Neuronal stem cell (in vitro differentiated cells): ENCODE measurements around the gene WWC2.

Experiments
- DNase-seq: peaks from one replicate; pipeline ENCODE4 v3.0.0-alpha.2; 2013; ENCODE audit warnings: low spot score
- H2AFZ ChIP-seq: one replicate; pipeline ENCODE4 v1.6.1; 2013; ENCODE audit warnings: mild to moderate bottlenecking, low read length, inconsistent platforms
- H2AK5ac ChIP-seq: 2 replicates; pipeline ENCODE4 v1.6.1; 2013; ENCODE audit warnings: low read depth, mild to moderate bottlenecking, inconsistent platforms, low read length, moderate library complexity, mixed read lengths
- H2BK120ac ChIP-seq: 2 replicates; pipeline ENCODE4 v1.6.1; 2013; ENCODE audit warnings: low read depth, mild to moderate bottlenecking, inconsistent platforms, low read length, moderate library complexity, mixed read lengths
- H2BK12ac ChIP-seq: one replicate; pipeline ENCODE4 v1.6.1; 2013; ENCODE audit warnings: low read length, inconsistent platforms
- H2BK15ac ChIP-seq: 2 replicates; pipeline ENCODE4 v1.6.1; 2013; ENCODE audit warnings: mild to moderate bottlenecking, low read length, inconsistent platforms, mixed read lengths
- H2BK5ac ChIP-seq: one replicate; pipeline ENCODE4 v1.6.1; 2013; ENCODE audit warnings: inconsistent platforms, mild to moderate bottlenecking, low read length, moderate library complexity
- H3K14ac ChIP-seq: one replicate; pipeline ENCODE4 v1.6.1; 2013; ENCODE audit warnings: low read length, inconsistent platforms
- H3K18ac ChIP-seq: 2 replicates; pipeline ENCODE4 v1.6.1; 2013; ENCODE audit warnings: low read length, inconsistent platforms
- H3K23ac ChIP-seq: 2 replicates; pipeline ENCODE4 v1.6.1; 2013; ENCODE audit warnings: low read depth, mild to moderate bottlenecking, mixed read lengths, low read length, inconsistent platforms; ENCODE audit not compliant: poor library complexity
- H3K27ac ChIP-seq: replicated peaks from 3 replicates; pipeline ENCODE4 v1.5.1; 2013; ENCODE audit warnings: low read length, inconsistent platforms
- H3K27me3 ChIP-seq, 3 experiments: 2 replicates each; pipeline ENCODE4 v1.6.1; 2013; ENCODE audit warnings: low read length in 3 of 3, mild to moderate bottlenecking in 2 of 3, inconsistent platforms in 1 of 3, low read depth in 1 of 3, mixed read lengths in 1 of 3, moderate library complexity in 1 of 3; ENCODE audit not compliant: control insufficient read depth in 3 of 3, insufficient read depth in 3 of 3
- H3K36me3 ChIP-seq, 2 donors: replicated peaks in 1 of 2; 2 replicates each; pipeline ENCODE4 v1.6.1; 2013; ENCODE audit warnings: low read length in 2 of 2; ENCODE audit not compliant: control insufficient read depth in 2 of 2, insufficient read depth in 2 of 2
- H3K4ac ChIP-seq: 2 replicates; pipeline ENCODE4 v1.6.1; 2013; ENCODE audit warnings: inconsistent platforms, mild to moderate bottlenecking, low read length, moderate library complexity
- H3K4me1 ChIP-seq, 2 donors: 1 replicate in 1 of 2; 2 replicates in 1 of 2; pipeline ENCODE4 v1.6.1; 2013; ENCODE audit warnings: low read length in 2 of 2, low read depth in 1 of 2; ENCODE audit not compliant: control insufficient read depth in 2 of 2, insufficient read depth in 1 of 2
- H3K4me2 ChIP-seq: one replicate; pipeline ENCODE4 v1.6.1; 2013; ENCODE audit warnings: mild to moderate bottlenecking, low read length, inconsistent platforms; ENCODE audit not compliant: insufficient read depth, poor library complexity, severe bottlenecking
- H3K4me3 ChIP-seq, 2 donors: 2 replicates each; pipeline ENCODE4 v1.5.1; 2013; ENCODE audit warnings: low read length in 2 of 2, mild to moderate bottlenecking in 2 of 2, inconsistent platforms in 1 of 2, moderate library complexity in 1 of 2
- H3K79me1 ChIP-seq: one replicate; pipeline ENCODE4 v1.6.1; 2013; ENCODE audit warnings: low read depth, mild to moderate bottlenecking, inconsistent platforms, low read length, moderate library complexity
- H3K9ac ChIP-seq: one replicate; pipeline ENCODE4 v1.6.1; 2013; ENCODE audit warnings: mild to moderate bottlenecking, low read depth, low read length, inconsistent platforms; ENCODE audit not compliant: poor library complexity
- H3K9me3 ChIP-seq, 2 donors: replicated peaks in 1 of 2; 2 replicates each; pipeline versions ENCODE3 to v1.6.1; 2013; ENCODE audit warnings: low read length in 2 of 2, mild to moderate bottlenecking in 2 of 2, inconsistent platforms in 1 of 2, low read depth in 1 of 2, mixed read lengths in 1 of 2, moderate library complexity in 1 of 2; ENCODE audit not compliant: control insufficient read depth in 2 of 2, insufficient read depth in 1 of 2
- H4K8ac ChIP-seq: one replicate; pipeline ENCODE4 v1.6.1; 2013; ENCODE audit warnings: low read depth, mild to moderate bottlenecking, inconsistent platforms, low read length, moderate library complexity
- H4K91ac ChIP-seq: one replicate; pipeline ENCODE4 v1.6.1; 2013; ENCODE audit warnings: low read length, low read depth, mild to moderate bottlenecking, inconsistent platforms; ENCODE audit not compliant: poor library complexity
- WGBS, 2 donors: extraction: QIAGEN DNeasy Blood & Tissue Kit; methylation state at CpG; one replicate each; pipeline ENCODE4 v1.1.7; 2013; ENCODE audit warnings: missing lambda C conversion rate in 2 of 2, mixed read lengths in 1 of 2; ENCODE audit not compliant: insufficient read length in 2 of 2, insufficient replicate concordance in 1 of 2; ENCODE audit errors: extremely low coverage in 2 of 2; 5-methylcytosine and 5-hydroxymethylcytosine counted together

Gene WWC2

GRCh38 chr4:183173580-183174526, 74.8 kb downstream of the WWC2 start:
- H4K91ac ChIP-seq: no peak overlapping the region
- H3K27me3 ChIP-seq: no peaks in the 10 kb centered on the region
- peak overlapping the region; percentile 42 for H2BK12ac ChIP-seq
- no CpG with 5 or more reads among the region's 13 CpGs for WGBS, 2 donors
- peak overlapping the region; percentile 11 for H3K4me2 ChIP-seq
- peaks cover 2 to 11% of the 10 kb centered on the region in 2 donors for H3K4me1 ChIP-seq
- H3K36me3 ChIP-seq: no peaks in the 10 kb centered on the region
- no peak overlapping the region for H2BK5ac ChIP-seq
- H2AK5ac ChIP-seq: no peak overlapping the region
- no peak overlapping the region for H3K14ac ChIP-seq
- H3K18ac ChIP-seq: peak overlapping the region; percentile 59
- no peak overlapping the region for H2BK120ac ChIP-seq
- peak; percentile 24 for DNase-seq
- H4K8ac ChIP-seq: no peak overlapping the region
- H3K27ac ChIP-seq: peak overlapping the region; percentile 7
- no peak overlapping the region for H3K4ac ChIP-seq
- no peaks in the 10 kb centered on the region for H3K9me3 ChIP-seq
- no peaks in the 10 kb centered on the region for H3K79me1 ChIP-seq
- H2AFZ ChIP-seq: no peak overlapping the region
- H2BK15ac ChIP-seq: no peak overlapping the region
- no peak overlapping the region for H3K23ac ChIP-seq
- no peak overlapping the region for H3K9ac ChIP-seq
- H3K4me3 ChIP-seq: no peak overlapping the region

GRCh38 chr4:183175631-183176232, 76.7 kb downstream of the WWC2 start:
- Histone ChIP-seq H4K8ac (no peak overlapping the region), H2AK5ac (no peak overlapping the region), H3K9ac (no peak overlapping the region), H3K14ac (no peak overlapping the region), H3K9me3 (no peaks in the 10 kb centered on the region), H2BK12ac (no peak overlapping the region), H3K27ac (no peak overlapping the region), H3K4me2 (no peak overlapping the region), H3K4me3 (no peak overlapping the region), H3K18ac (no peak overlapping the region), H3K23ac (no peak overlapping the region), H3K79me1 (peaks cover 4% of the 10 kb centered on the region), H2BK120ac (no peak overlapping the region), H3K4ac (no peak overlapping the region), H4K91ac (no peak overlapping the region), H3K36me3 (no peaks in the 10 kb centered on the region), H2BK15ac (no peak overlapping the region), H2BK5ac (no peak overlapping the region), H3K4me1 (peaks cover 2 to 11% of the 10 kb centered on the region in 2 donors), H3K27me3 (no peaks in the 10 kb centered on the region), H2AFZ (no peak overlapping the region)
- WGBS, 2 donors: no CpG with 5 or more reads among the region's 5 CpGs
- DNase-seq: no peak

GRCh38 chr4:183177001-183177400, 77.9 kb downstream of the WWC2 start:
- no peak overlapping the region for H2BK15ac ChIP-seq
- H3K4me2 ChIP-seq: no peak overlapping the region
- no peak overlapping the region for H2BK5ac ChIP-seq
- H2BK120ac ChIP-seq: no peak overlapping the region
- no peak overlapping the region for H3K27ac ChIP-seq
- peaks cover 4% of the 10 kb centered on the region for H3K79me1 ChIP-seq
- no peak overlapping the region for H4K8ac ChIP-seq
- H3K9me3 ChIP-seq: no peaks in the 10 kb centered on the region
- H3K36me3 ChIP-seq: no peaks in the 10 kb centered on the region
- H3K23ac ChIP-seq: no peak overlapping the region
- no peak overlapping the region for H4K91ac ChIP-seq
- WGBS, 2 donors: no CpG with 5 or more reads among the region's 2 CpGs
- H2BK12ac ChIP-seq: no peak overlapping the region
- no peak overlapping the region for H3K4ac ChIP-seq
- H3K27me3 ChIP-seq: no peaks in the 10 kb centered on the region
- no peak overlapping the region for H3K4me3 ChIP-seq
- no peak overlapping the region for H2AFZ ChIP-seq
- no peak overlapping the region for H3K9ac ChIP-seq
- DNase-seq: no peak
- no peak overlapping the region for H2AK5ac ChIP-seq
- peaks cover 2 to 11% of the 10 kb centered on the region in 2 donors for H3K4me1 ChIP-seq
- no peak overlapping the region for H3K14ac ChIP-seq
- no peak overlapping the region for H3K18ac ChIP-seq

- Histone ChIP-seq H4K91ac (no peak overlapping the region), H3K4me2 (no peak overlapping the region), H3K27ac (no peak overlapping the region), H4K8ac (no peak overlapping the region), H3K9me3 (no peaks in the 10 kb centered on the region), H2BK12ac (no peak overlapping the region), H2BK15ac (no peak overlapping the region), H3K18ac (no peak overlapping the region), H3K27me3 (no peaks in the 10 kb centered on the region), H2AK5ac (no peak overlapping the region), H3K36me3 (no peaks in the 10 kb centered on the region), H3K9ac (no peak overlapping the region), H2BK5ac (no peak overlapping the region), H3K4me1 (peaks cover 3 to 16% of the 10 kb centered on the region in 2 donors), H3K79me1 (peaks cover 4% of the 10 kb centered on the region), H3K14ac (no peak overlapping the region), H3K4me3 (no peak overlapping the region), H3K4ac (no peak overlapping the region), H3K23ac (no peak overlapping the region), H2AFZ (no peak overlapping the region), H2BK120ac (no peak overlapping the region)
- no CpG with 5 or more reads among the region's 3 CpGs for WGBS, 2 donors
- DNase-seq: no peak
Measured at GRCh38 chr4:183178201-183178600, 79.1 kb downstream of the WWC2 start.
